Activated T-helper 1 cell treated with Interleukin-2 at 50 U/mL for 16 hours (primary cell): ENCODE data around the gene DCUN1D2.
"Not testable (repeated sequence)": the region's sequence is repeated elsewhere in the genome, so short reads cannot be mapped to it uniquely, and the experiment has no call there.

ENCODE experiments used
- DNase-seq: peaks from one replicate; pipeline ENCODE4 v3.0.0-alpha.2; 2020; ENCODE audit warnings: low read depth

The DCUN1D2 gene

DNA sequence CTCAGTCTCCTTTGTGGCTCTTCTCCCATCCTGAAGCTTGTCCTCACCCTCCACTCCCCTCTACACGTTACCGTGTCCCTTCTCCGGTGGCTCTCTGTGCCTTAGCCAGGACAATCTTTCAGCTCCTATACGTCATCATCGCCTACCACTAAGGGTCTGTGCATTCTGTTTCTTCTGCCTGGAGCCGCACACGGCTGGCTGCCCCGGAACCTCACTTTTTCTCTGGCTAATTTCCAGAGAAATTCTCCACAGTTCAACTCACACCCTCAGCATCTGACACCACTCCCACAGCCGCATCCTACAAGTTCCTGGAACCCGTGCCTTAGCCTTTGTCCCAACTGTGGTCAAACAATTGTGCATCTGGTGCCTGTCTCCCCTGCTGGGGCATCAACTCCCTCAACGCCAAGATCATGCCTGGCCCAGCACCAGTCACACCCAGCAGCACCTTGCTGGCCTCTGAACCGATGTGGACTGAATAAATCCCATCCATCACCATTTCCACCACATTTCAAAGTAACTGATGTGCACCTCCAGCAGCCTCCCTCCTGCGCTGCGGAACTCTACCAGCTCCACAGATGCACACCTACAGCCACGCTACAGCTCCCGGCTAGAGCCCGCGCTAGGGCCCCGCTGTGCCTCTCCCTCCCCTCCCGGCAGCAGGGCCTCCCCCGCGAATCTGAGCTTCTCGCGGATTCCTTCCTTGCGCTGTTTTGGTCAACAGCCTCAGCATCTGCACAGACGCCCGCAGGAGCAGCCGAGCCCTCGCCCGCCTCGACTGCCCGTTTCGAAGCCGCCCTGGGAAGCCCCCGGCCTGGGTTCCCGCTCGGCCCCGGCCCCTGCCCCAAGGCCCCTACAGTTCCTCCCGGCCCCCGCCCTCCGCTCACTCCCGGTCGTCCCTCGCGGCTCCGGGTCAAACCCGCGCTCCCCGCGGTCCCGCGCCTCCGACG is 689 bp downstream of the DCUN1D2 start:
- DNase-seq: no peak

DNA sequence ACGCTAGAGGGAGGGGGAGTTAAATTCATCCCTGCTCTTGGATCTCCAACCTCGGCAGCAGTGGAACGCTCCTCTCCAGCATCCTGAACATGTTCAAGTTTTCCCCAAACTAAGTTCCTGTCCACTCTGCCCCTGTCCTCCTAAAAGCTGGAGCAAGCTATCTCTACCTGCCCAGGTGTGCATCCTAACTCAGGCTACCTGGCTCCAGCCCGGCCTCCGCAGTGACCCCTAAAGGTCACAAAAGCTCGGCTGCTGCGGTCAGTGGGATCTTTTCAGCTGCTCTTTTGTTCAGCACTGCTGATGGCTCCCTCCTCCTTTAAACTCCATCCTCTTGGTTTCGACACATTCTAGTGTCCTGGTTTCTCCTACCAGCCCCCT is 1.4 kb downstream of the DCUN1D2 start:
- DNase-seq: no peak

DNA sequence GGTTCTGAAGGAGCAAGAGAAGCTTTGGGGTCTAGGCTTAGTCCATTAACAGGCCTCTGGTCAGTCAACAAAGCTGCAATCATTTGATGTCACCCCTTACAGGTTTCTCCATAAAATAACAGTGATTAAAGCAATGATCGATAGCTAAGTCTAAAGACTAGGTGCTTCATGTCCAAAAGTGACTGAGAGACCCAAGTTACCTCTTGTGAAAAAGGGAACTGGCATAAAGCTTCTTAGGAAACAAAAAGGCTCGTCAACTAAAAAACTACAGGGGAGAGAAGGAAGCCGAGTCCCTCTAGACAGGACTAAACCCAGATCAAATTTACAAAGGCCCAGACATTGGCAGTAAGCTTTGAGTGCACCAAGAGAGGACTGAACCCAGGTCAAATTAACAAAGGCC is 2.2 kb downstream of the DCUN1D2 start:
- no peak for DNase-seq

DNA sequence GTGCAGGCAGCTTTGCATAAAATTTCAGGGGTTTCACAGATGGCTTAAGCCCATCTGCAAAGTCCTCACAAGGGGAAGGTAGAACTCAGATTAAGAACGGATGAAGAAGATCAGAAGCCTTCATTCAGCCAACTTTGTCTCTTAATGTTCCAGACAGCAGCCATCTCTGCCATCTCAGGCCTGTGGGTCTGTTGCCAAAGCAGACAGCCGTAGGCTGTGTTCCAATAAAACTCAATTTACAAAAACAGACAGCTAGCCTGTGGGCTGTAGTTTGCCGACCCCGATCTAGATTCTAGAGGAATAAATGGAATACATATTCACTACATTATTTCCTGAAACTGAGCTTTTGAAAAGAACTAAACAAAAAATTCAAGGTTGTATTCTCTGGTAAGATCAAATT is 3.8 kb downstream of the DCUN1D2 start:
- no peak for DNase-seq

- DNase-seq: no peak
These were observed 5.0 kb downstream of the DCUN1D2 start for GRCh38 chr13:113485545-113485944.

- DNase-seq: no peak
These were observed 6.8 kb downstream of the DCUN1D2 start for GRCh38 chr13:113483504-113484293.

DNA sequence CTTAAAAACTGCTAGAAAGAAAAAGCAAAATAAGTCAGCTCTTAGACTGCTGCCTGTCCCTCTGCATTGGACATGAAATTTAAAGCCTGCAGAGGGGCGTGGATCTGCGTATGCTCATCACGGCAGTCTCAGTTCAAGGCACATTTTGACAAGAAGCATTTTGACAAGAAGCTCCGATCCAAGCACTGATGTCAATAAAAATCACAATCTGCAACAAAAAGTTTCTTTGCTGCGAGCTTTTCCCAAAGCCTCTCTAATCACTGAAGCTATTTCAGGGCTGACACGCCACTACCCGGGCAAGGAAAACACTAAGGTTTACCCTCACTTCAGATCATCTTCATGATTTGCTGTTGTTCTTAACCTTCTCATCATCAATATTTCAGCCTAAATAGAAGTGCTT is 7.4 kb downstream of the DCUN1D2 start:
- no peak for DNase-seq

GRCh38 chr13:113479179-113479578 is 11.3 kb downstream of the DCUN1D2 start:
- no peak for DNase-seq

GRCh38 chr13:113477724-113478123 is 12.8 kb downstream of the DCUN1D2 start:
- DNase-seq: no peak

- DNase-seq: no peak
These were observed 13.7 kb downstream of the DCUN1D2 start for GRCh38 chr13:113476811-113477210.

DNA sequence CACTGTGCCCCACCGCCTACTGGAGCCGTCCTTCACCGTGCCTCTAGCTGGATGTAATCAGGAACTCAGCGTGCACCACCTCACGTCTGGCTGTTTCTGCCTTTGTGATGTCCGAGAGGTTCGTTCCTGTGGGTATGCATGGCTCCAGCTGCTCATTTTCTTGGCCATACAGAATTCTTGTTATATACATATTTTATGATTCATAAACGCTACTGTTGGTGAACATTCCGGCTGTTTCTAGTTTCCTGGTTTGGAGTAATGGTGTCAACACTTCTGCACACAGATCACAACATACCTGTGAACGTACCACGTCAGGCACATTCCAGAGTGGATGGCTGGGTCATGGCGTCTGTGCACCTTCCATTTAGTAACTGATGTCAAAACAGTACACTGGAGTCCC is 14.6 kb downstream of the DCUN1D2 start:
- no peak for DNase-seq

DNA sequence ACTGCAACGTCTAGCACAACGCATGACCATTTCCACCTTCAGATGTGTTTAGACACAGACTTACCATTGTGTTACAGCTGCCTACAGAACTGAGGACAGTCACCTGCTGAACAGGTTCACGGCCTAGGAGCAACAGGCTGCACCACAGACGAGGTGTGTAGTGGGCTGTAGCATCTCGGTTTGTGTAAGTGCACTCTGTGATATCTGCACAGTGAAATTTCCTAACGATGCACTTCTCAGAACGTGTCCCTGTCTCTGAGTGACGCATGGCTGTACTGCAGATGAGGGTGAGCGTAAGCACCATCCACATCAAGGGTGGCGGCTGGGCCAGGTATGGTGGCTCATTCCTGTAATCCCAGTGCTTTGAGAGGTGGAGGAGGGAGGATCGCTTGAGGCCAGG is 15.2 kb downstream of the DCUN1D2 start:
- no peak for DNase-seq

DNA sequence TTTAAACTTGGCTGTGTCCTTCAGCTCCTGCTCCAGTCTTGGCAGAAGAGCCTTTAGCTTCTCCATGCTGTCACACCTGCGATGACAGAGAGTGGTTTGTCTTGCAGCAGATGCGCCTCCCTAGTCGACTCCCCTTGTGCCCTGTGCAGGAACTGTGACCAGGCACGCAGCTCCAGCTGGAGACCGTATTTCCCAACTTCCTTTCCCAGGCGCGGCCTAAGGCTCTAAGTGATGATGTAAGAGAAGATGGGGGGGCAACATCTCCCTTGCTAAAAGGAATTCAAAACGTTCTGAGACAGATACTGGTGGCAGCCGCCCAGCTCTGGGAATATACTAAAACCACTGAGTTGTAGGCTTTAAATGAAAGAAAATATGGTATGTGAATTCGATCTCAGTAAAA is 16.3 kb downstream of the DCUN1D2 start:
- DNase-seq: no peak

DNA sequence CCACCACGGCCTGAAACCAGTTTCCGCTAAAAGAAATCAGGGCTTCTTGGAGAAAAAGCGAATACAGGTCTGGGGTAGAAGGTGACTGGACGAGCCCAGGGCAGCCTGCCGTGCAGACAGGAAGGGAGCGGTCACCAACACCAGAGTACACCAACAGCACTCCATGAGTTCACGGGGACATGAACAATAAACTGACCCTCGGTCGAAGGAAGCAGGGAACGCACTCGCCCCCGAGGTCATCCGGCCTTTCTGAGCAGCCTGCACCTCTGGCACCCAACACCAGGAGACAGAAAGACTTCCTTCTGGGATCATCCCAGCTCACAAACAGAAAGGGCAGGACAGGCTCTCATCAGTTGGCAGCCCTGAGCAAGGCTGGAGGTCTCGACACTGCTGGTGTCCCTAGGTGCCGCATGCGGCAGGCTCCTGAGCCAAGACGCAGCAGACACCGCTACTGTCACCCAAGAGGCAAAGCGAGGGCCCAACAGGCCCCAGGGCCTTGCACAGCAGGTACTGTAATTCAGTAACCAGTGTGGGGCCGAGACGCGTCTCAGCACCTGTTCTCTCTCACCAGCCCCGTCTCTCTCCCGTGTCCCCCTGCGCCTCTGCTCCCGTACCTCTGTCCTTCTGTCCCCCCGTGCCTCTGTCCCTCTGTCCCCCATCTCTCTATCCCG is 18.0 kb downstream of the DCUN1D2 start:
- DNase-seq: no peak

- no peak for DNase-seq
These were observed 18.7 kb downstream of the DCUN1D2 start for GRCh38 chr13:113471844-113472243.

GRCh38 chr13:113470635-113471163 is 19.8 kb downstream of the DCUN1D2 start:
- not testable (repeated sequence) for DNase-seq

DNA sequence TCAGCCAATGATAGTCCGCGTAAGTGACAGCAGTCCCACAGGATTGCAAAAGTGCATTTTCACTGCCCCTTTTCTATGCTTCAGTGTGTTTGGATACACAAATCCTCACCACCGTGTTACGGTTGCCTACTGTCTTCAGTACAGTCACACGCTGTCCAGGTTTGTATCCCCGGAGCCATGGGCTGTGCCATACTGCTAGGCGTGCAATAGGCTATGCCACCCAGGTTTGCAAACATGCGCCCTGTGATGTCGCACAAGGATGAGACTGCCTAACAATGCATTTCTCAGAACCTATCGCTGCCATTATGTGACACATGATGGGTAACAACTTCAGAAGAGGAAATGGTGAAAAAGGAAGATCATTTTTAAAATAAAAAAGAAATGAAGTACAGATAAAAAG is 20.4 kb downstream of the DCUN1D2 start:
- no peak for DNase-seq

GRCh38 chr13:113469582-113469981 is 20.9 kb downstream of the DCUN1D2 start:
- DNase-seq: no peak

DNA sequence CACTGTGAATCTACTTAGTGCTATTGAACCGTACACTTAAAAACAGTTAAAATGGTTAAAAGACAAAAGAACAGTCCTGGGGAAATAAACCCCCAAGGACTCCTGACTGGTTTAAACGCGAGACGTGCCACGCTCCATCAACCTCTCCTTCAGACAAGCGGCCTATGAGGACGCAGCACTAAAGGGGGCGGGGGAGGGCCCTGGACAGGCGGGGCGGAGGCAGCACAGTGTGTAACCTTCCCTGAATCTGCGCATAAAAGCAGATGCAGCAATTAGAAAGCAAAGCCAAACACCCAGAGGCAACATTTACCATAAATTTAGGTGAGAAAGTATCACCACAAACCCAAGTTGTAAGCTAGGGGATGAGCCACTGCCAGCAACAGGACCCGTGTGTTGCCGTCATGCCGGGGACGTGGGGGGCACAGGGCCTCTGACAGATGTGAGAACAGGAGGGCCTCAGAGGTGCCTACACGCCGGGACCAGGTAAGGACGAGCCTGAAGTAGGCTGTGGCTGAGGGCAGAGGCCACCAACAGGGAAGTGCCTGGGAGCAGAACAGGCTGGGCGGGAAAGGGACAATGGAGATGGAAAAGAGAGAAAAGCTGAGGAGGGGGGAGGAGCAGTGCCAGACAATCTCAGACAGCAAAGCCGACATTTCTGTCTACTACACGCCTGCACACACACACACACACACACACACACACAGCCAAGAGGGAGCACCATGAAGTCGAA is 21.9 kb downstream of the DCUN1D2 start:
- DNase-seq: no peak

DNA sequence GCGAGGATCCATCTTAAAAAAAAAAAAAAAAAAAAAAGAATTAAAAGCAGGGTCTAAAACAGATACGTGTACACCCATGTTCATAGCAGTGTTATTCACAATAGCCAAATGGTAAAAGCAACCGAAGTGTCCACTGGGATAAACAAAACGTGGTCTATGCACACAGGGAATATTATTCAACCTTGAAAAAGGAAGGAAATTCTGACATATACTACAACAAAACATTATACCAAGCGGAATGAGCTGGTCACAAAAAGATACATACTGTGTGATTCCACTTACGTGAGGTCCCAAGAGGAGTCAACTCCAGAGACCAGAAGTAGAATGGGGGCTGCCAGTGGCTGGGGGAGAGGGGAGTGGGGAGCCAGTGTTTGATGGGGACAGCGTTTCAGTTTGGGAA is 22.5 kb downstream of the DCUN1D2 start:
- DNase-seq: no peak

DNA sequence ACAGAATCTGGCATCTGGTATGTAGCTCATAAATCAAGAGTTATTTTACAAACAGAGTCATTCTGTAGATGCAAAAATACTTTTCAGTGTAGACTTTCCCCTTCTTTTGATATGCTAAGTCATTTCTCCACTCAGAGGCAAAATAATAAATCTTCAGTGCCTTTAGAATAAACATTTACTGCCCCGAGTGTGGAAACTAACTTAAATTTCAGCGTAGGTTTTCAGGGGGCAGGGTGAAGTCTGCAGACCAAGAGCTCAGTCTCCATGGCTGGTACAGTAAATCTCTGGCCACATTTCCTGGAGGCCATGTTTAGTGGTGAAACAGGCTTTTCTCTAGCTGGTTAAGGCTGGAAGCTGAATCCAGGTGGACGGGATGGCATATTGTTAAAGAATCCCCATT is 24.1 kb downstream of the DCUN1D2 start:
- no peak for DNase-seq

DNA sequence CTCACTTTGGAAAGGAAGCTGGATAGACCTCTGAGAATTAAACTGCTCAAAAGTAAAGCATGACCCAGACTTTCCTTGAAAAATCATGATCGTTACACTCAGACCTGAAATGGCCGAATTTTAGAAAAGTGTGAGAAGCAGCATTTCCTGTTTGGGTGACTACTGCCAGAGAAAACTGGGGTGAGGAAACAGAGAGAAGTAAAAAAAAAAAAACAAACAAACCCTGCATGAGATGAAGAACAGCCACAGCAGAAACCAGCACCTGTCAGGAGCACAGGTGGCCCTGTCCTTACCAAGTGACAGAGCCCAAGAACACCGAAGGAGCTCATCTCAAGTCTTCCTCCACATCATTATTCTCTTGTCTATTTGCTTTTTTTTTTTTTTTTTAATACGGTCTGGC is 25.2 kb downstream of the DCUN1D2 start:
- DNase-seq: no peak
